HL-60 (cell line): ENCODE results near the gene C11orf54.

Experiments used
- CTCF ChIP-seq: IDR thresholded peaks from one replicate; pipeline ENCODE4 v1.5.1; 2011; ENCODE audit warnings: low read length, control low read depth, inconsistent platforms; ENCODE audit not compliant: insufficient read depth
- POLR2AphosphoS5 ChIP-seq: IDR thresholded peaks from 2 replicates; pipeline ENCODE4 v1.6.1; 2012; ENCODE audit warnings: low read depth
- SPI1 ChIP-seq: IDR thresholded peaks from 2 replicates; pipeline ENCODE4 v1.6.1; 2012; ENCODE audit warnings: low read depth, mild to moderate bottlenecking, borderline replicate concordance

- no peak for TF ChIP-seq CTCF
- TF ChIP-seq POLR2AphosphoS5, result no peak
- TF ChIP-seq SPI1, result no peak
Observed at GRCh38 chr11:93724089-93724488, 17.4 kb upstream of the C11orf54 start.
